Activated T-cell treated with anti-CD3 and anti-CD28 coated beads, Interleukin-2, amount 50 U/mL, for 48 hours (primary cell): ENCODE measurements around the gene UBR1.
"Not testable (repeated sequence)": the region's sequence is repeated elsewhere in the genome, so short reads cannot be mapped to it uniquely, and the experiment has no call there.

Experiments
- DNase-seq, 2 experiments: peaks; one replicate each; pipeline ENCODE4 v3.0.0-alpha.2; 2020

UBR1 gene

DNA sequence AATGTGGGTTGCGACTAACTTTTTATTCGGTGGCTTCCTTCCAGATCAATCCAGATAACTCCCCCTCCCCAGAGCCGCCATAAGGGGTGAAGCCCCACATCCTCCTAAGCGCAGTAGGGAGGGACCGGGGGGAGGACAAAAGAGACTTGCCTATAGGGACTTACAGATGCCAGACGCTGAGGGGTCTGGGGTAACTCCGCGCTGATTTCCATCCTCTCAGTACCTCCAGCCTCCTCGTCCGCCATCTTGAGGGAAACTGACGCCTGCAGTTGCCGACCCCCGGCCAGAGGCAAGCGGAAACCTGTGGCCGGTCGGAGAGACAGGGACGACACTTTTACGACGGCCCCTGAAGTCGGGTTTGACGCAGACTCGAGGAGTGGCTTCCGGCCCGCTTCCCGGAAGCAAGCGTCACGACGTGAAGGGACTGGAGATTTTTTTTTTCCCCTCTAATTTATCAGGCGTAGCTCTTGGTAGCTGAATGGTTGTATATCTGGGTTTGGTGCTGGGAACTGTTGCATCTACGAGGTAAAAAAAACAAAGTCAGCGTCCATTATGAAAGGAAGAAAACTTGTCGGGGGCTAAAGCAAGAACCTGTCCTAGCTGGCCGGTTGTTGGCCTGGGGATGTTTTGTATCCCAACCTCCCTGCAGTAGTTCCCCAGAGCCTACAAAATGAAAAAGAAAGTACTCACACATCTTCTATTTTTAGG lies at the start of gene UBR1:
Gene UBR1 (minus strand): TSS at position 261 of the 708 bp plus-strand sequence. CDS start 16 bp downstream, at position 245.
- peak; percentile 90 to 92 for DNase-seq

DNA sequence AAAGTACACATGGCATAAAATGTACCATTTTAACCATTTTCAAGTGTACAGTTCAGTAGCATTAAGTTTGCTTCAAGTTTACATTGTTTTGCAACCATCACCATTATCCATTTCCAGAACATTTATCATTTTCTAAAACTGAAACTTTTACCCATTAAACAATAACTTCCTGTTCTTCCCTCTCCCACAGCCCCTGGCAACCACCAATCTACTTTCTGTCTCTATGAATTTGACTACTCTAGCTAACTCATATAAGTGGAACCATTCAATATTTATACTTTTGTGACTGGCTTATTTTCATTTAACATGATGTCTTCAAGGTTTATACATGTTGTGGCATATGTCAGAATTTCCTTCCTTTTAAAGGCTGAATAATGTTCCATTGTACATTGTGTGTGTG lies 47.4 kb upstream of the UBR1 start:
- no peak for DNase-seq

DNA sequence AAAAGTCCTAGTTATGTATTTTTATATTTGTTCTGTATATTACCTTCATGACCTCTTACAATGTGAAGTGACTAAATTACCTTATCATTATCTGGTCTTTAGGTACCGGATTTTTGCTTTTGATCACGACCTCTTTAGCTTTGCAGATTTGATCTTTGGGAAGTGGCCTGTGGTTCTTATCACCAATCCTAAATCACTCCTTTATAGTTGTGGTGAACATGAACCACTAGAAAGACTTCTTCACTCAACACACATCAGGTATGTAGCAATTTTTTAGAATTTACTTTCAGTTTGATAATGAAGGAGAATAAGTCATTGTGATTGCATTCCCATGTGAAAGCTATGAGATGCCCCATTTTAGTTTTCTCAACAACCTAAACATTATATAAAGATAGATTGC lies 45.9 kb upstream of the UBR1 start:
- DNase-seq = no peak

DNA sequence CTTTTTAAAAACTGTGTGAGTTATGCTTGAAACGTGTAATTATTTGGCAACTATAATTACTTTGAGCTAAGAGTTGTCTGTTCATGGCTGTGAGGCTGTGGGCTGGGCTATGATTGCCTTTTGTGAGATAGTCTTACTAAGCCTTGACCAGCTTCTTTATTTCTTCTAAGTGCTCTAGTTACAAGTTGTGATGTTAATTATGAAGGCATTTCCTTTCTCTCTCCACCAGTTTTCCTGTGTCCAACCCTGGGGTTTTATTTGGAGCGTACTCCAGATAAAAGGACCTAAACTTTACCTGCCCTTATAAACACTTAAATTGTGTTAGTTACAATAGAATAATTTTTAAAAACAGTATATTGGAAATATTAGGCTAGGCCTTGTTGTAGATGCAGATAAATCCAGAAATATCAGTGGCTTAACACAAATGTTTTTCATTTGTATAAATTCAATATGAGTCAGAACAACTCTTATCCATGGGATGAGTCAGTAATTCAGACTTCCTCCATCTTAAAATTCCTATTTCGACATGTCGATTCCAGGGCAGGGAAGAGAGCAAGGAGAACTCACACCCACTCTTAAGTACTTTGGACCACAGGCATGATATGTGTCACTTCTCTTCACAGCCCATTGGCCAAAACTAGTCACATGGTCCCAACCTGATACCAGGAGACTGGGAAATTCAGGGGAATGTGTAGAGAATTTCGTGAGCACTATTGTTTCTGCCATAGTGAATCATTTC lies 44.5 kb upstream of the UBR1 start:
- no peak for DNase-seq

DNA sequence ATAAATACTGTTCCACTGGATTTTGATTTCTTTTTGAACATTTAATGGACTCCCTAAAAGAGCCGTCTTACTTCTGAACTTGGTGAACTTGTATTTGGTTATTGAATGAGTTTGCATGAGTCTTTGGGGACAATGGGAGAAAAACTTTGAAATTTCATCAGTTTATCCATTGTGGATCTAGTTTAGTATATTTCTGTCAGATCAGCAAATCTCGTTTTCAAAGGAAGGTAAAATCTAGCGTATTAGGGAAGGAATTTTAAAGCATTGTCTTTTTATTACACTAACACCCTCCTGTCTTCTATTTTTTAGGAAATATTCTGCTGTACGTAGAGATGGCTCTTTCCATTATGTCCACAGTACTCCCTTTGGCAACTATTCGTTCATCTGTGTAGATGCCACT lies 40.3 kb upstream of the UBR1 start:
- DNase-seq = no peak

DNA sequence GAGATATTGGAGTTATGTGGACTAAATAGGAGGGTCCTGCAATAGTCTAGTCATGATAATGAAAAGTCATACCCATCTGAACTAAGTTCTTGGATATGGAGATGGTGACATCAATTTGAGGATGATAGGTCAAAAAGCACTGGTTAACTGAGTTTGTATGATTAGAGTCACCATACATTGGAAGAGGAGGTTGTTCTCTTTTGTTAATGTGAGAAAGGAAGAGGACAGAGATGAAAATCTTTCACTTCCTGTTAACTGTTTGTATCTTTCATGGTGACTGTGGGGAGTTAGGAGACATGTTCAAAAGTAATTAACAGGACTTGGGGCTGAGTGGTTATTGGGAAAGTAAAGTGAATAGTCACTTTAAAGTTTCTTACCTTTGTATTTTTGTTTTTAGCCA lies 38.7 kb upstream of the UBR1 start:
- no peak for DNase-seq

DNA sequence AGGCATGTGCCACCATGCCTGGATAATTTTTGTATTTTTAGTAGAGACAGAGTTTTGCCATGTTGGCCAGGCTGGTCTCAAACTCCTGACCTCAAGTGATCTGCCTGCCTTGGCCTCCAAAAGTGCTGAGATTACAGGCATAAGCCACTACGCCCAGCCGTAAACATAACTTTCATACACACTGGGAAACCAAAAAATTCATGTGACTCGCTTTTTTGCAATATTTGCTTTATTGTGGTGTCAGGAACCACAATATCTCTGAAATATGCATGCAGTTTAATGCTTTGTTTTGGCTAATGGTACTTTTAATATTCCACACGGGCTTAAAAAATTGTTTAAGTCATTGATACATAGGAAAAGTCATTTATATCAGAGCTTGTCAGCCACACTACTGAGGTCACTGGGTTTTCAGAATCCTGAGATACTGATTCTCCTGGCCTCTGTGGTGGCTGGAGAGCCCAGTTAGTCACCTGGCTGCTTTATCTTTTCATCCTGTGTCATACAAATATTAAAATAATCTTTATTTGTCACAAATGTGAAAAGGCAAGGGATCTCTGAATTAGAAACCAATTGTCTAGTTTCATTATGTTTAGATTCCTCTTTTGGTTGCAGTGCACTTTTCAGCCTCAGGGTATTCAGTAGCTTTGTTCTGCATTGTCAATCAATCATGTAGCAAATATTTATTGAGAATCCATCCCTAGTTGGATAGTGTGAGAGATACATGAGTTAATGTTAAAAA lies 37.5 kb upstream of the UBR1 start:
- DNase-seq = no peak

DNA sequence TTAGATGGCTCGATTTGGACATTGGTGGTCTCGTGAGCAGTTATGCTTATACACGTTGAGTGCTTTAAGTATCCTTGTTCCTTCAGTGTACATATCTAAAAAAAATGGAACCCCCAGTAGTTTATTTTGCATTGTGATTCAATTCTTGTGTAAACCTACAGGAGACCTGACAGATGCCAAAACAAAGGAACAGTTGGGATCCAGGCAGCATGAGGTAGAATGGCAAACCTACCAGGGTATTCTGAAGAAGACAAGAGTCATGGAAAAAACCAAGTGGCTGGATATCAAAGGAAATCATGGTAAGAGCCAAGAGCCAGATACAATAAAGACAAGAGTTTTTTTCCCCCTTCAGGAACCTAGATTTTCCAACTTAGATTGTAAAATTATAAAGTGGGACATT lies 29.5 kb upstream of the UBR1 start:
- no peak for DNase-seq

DNA sequence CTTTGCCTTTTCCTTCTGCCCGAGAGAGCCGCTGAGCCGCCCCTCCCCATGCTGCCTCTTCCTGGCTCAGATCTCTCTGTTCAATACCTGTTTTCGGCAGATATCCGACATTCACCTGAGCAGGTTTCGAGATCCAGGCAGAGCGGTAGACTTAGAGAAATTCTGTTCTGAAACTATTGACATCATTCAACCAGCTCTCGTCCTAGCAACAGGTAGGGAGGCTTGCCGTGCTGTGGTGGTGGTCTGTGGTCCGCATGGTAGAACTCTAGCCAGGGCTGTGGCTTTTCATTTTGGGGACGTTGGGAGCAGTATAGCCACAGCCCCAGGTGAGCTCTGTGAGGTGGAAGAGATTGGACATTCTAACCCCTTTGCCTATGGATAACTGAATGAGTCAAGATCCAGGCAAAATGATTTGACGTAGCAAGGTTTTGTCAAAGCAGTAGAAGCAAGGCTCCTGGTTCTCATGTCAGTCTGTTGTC lies 28.4 kb upstream of the UBR1 start:
- peak; percentile 36 to 40 for DNase-seq

DNA sequence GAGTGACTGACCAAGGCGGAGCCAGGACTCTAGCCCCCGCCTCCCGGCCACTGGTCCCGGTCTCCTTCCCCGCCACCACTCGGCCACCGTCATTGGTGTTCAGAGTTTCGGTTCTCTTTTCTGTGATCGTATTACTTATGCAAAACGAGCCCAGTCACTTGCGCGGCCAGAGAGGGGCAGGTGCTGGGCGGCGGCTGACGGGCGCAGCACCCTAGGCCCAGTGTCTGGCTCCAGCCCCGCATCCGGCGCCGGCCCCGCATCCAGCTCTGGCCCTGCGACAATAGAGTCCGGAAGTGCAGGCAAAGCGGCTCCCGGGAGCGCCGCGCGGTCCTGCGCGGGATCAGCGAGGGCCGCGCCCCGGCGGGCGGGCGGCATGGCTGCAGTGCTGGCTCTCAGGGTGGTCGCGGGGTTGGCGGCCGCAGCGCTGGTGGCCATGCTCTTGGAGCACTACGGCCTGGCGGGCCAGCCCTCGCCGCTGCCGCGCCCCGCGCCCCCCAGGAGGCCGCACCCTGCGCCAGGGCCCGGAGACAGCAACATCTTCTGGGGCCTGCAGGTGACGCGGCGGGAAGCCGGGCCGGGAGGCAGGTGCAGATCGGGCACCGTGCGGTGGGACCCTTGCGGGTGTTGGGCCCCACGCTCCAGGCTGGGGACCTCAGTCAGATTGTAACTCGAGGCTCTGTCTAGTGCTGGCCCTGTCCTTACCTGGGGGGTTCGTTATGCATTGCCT lies 27.8 kb upstream of the UBR1 start, which contains the start of gene TMEM62:
Gene TMEM62 (plus strand): TSS at position 157 of the 727 bp plus-strand sequence. CDS start 217 bp downstream, at position 374.
- peak; percentile 77 to 80 for DNase-seq

DNA sequence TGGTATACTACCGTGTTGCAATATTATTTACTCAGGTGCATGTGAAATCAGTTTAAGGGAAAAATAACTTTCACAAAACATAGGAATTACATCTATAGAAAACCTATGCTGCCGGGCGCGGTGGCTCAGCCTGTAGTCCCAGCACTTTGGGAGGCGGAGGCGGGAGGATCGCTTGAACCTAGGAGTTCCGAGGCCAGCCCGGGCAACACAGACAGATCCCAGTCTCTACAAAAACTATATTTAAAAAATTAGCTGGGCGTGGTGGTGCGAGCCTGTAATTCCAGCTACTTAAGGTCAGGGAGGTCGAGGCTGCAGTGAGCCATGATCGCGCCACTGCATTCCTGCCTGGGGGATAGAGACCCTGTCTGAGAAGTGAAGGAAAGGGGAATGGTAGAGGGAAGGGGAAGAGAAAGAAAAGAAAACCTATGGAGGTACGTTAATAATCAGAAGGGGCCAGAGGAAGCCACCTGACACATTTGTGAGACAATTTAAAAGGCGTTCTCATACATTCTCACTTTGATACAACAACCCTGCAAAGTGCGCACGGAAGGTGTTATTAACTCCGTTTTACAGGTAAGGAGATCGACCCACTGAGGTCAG lies 27.1 kb upstream of the UBR1 start:
- DNase-seq = no peak

DNA sequence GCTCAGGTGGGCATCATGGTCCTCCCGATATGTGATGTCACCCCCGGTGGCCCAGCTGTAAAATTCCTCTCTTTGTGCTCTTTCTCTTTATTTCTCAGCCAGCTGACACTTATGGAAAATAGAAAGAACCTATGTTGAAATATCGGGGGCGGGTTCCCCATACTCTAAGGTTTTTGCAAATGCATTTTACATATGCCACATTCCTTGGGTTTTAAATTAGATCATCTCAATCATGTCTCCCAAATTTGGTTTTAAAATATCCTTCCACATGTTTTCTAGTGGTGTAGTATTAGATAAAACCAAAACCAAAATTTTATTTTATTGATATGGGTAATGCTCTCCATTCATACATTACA lies 23.1 kb upstream of the UBR1 start:
- DNase-seq = no peak

DNA sequence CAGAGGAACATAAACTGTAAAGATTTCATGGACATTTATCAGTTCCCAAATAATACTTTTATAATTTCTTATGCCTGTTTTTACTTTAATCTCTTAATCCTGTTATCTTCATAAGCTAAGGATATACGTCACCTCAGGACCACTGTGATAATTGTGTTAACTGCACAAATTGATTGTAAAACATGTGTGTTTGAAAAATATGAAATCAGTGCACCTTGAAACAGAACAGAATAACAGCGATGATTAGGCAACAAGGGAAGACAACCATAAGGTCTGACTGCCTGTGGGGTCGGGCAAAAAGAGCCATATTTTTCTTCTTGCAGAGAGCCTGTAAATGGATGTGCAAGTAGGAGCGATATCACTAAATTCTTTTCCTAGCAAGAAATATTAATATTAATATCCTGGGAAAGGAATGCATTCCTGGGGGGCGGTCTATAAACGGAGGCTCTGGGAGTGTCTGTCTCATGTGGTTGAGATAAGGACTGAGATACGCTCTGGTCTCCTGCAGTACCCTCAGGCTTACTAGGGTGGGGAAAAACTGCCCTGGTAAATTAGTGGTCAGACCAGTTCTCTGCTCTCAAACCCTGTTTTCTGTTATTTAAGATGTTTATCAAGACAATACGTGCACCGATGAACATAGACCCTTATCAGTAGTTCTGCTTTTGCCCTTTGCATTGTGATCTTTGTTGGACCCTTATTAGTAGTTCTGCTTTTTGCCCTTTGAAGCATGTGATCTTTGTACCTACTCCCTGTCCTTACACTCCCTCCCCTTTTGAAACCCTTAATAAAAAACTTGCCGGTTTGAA lies 22.5 kb upstream of the UBR1 start:
- not testable (repeated sequence) for DNase-seq

DNA sequence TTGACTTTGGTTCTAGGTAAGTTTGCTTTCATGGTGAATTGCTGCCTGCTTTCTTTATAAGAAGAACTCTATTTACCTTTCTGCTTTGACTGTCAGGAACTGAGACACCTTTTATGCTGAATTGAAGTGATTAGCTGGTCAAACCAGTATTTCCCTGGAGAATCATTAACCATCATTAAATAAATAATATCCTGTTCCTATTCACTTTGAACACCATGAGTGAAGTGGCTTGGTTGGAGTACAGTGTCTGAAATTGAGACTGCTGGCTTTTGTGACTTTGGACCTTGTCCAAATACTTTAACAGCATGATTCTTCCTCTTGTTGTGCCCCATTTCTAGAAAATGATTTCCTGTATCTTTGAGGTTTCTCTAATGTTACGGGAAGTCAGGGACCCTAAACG lies 21.9 kb upstream of the UBR1 start:
- no peak for DNase-seq

DNA sequence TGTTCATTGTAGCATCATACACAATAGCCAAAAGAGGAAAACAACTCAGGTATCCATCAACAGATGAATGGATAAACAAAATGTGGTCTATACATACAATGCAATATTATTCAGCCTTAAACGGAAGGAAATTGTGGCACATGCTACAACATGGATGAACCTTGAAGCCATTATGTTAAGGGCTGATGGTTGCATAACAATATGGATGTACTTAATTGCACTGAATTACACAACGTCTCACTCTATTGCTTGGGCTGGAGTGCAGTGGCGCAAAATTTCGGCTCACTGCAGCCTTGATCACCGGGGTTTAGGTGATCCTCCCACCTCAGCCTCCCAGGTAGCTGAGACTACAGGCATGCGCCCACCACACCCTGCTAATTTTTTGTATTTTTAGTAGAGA lies 20.5 kb upstream of the UBR1 start:
- DNase-seq = no peak

DNA sequence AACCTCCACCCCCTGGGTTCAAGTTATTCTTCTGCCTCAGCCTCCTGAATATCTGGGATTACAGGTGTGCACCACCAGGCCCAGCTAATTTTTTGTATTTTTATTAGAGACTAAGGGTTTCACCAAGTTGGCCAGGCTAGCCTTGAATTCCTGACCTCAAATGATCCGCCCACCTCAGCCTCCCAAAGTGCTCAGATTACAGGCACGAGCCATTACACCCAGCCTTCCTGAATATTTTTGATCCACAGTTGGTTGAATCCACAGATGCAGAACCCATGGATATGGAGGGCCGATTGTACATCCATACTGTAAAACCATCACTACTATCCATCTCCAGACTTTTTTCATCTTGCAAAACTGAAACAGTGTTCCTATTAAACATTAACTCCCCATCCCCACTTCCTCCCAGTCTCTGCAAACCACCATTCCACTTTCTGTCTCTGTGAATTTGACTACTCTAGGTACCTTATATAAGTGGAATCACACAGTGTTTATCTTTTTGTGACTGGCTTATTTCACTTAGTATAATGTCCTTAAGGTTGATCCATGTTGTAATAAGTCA lies 19.3 kb upstream of the UBR1 start:
- DNase-seq = no peak

DNA sequence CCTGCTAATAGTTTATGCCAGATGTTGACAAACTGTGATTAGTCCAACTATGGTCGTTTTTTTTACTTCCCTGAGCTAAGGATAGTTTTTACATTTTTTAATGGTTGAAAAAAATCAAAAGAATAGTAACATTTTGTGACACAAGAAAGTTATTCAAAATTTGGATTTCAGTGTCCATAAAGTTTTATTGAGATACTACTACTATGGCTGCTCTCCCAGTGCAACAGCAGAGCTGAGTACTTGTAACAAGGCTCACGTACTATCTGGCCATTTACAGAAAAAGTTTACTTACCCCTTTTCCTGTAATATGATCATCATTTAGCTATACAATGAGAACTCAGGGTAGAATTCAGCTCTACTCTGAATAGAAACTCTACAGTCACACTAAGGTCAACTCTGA lies 16.0 kb upstream of the UBR1 start:
- DNase-seq = no peak

DNA sequence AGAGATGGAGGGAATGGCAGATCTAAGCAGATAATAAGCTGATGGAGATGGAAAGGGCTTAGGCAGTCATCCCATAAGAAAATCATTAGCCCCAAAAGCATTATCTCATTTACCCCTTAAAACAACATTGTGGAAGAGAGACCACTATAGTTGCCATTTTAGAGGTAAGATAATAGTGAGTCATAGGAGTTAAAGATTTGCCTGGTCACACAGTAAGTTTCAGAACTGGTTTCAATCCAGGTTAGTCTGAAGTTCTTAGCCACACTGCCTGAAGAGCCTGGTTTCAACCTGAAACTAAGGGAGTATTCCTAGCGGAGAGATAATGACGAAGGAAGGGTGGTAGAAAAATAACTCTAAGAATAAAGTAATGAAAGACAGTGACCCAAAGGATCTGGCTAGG lies 13.0 kb upstream of the UBR1 start:
- no peak for DNase-seq

DNA sequence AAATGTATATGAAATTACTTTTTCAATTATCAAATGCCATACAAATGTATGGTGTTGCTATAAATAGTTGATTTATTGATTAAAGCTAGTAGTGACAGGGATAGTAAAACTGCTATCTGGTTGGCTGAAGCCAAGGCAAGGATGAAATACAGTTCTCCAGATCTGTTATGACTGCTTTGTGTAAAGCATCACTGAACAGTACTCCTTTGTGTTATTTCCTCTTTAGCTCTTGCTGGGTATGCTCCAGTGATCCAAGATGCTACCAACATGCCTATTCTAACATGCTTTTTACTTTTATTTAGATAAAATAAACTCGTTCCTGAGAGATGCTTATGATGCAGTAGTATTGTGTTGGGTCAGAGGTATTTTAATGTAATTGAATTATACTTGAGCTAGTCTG lies 12.4 kb upstream of the UBR1 start:
- no peak for DNase-seq

DNA sequence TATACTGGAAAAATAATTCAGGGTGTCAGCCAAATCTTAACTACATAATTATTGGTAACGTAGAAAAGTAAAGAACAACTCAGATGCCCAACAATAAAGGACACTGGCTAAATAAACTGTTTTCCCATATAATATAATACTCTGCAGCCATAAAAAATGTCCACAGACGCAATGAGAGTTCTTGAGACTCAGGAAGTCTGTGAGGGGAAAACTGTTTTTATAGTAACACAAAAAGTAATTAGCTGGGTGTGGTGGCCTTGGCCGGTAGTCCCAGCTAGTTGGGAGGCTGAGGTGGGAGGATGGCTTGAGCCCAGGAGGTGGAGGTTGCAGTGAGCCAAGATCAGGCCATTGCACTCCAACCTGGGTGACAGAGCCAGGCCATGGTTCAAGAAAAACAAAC lies 5.5 kb upstream of the UBR1 start:
- DNase-seq = no peak

DNA sequence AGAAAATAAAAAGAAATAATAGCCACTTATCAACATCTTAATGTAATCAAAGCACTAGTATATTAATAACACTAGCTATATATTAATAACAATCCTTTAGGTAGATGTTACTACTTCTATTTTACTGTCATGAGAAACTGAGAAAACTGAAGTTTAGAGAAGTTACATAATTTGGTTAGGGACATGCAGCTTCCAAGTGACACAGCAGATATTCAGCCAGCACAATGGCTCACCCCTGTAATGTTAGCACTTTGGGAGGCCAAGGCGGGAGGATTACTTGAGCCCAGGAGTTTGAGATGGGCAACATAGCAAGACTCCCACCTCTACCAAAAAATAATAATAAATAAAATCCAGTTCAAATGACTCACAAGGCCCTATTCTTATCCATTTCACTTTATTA lies 1.9 kb upstream of the UBR1 start:
- no peak for DNase-seq

DNA sequence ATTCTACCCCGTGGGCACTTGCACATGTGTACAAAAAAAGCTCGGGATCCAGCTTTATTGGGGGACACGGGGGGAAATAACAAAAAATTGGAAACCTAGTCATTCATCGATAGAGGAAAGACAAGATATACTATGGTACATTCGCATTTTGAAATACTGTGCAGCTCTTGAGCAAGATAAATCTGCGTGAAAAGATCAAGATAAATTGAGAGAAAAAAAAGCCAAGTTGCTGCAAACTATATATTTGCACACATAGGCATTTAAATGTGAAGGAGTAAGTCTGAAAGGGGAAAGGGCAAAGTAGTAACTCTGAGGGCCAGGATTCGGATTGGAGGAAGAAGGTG lies 620 bp upstream of the UBR1 start:
- DNase-seq = no peak
